ENCODE measurements around the gene MMS19.

DNA sequence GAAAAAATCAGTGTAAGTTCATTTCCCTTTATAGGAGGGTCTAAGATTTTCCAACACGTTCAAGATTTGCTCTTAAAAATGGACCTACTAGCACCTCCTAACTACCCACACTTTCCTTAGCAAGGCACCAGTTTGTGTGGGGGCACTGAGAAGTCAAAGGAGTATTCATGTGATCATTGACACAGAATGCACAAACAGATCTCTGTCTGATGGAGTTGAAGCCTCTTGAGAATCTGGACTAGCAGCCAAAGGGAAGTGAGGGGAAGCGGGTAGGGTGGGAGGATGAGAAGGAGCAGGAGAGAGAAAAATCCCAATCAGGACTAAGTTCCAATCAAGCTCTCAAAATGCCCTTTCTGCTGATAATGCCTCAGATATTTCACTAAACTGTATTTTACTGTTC lies 4.1 kb downstream of the MMS19 start:
- no peak for TF ChIP-seq POLR2A (IDR thresholded peaks at IDR 0.05)
- TF ChIP-seq, protein P1, sequence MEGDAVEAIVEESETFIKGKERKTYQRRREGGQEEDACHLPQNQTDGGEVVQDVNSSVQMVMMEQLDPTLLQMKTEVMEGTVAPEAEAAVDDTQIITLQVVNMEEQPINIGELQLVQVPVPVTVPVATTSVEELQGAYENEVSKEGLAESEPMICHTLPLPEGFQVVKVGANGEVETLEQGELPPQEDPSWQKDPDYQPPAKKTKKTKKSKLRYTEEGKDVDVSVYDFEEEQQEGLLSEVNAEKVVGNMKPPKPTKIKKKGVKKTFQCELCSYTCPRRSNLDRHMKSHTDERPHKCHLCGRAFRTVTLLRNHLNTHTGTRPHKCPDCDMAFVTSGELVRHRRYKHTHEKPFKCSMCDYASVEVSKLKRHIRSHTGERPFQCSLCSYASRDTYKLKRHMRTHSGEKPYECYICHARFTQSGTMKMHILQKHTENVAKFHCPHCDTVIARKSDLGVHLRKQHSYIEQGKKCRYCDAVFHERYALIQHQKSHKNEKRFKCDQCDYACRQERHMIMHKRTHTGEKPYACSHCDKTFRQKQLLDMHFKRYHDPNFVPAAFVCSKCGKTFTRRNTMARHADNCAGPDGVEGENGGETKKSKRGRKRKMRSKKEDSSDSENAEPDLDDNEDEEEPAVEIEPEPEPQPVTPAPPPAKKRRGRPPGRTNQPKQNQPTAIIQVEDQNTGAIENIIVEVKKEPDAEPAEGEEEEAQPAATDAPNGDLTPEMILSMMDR (IDR thresholded peaks at IDR 0.05), result no peak

All from adrenal gland (tissue), 5 donors.